DMS79 (cell line): Measurements from ENCODE around the gene PTCH2.
"Not testable (repeated sequence)": the region's sequence is repeated elsewhere in the genome, so short reads cannot be mapped to it uniquely, and the experiment has no call there.

Experiments used
- DNase-seq: peaks from one replicate; lab custom pipeline; 2025; lab: John Stamatoyannopoulos, UW

PTCH2 gene

GRCh38 chr1:44838294-44838693 is 4.8 kb downstream of the PTCH2 start:
- DNase-seq = not testable (repeated sequence)

- DNase-seq = peak; percentile 38
Measured at GRCh38 chr1:44835738-44836675, 7.0 kb downstream of the PTCH2 start.

- DNase-seq = no peak
Measured at GRCh38 chr1:44834328-44834727, 8.7 kb downstream of the PTCH2 start.

GRCh38 chr1:44832056-44832705 is 10.9 kb downstream of the PTCH2 start:
- DNase-seq = no peak

- no peak for DNase-seq
Measured at GRCh38 chr1:44831516-44831915, 11.5 kb downstream of the PTCH2 start.

GRCh38 chr1:44830900-44831304 is 12.2 kb downstream of the PTCH2 start:
- no peak for DNase-seq

GRCh38 chr1:44829506-44830384 is 13.3 kb downstream of the PTCH2 start:
- DNase-seq = no peak

- no peak for DNase-seq
Measured at GRCh38 chr1:44828841-44829440, 14.1 kb downstream of the PTCH2 start.

GRCh38 chr1:44828003-44828651 is 14.9 kb downstream of the PTCH2 start:
- no peak for DNase-seq

GRCh38 chr1:44827197-44828002 is 15.7 kb downstream of the PTCH2 start:
- no peak for DNase-seq

- DNase-seq = no peak
Measured at GRCh38 chr1:44826375-44827196, 16.5 kb downstream of the PTCH2 start.

- not testable (repeated sequence) for DNase-seq
Measured at GRCh38 chr1:44824392-44824791, 18.7 kb downstream of the PTCH2 start.

- DNase-seq = no peak
Measured at GRCh38 chr1:44822981-44823451, 20.0 kb downstream of the PTCH2 start.

- DNase-seq = no peak
Measured at GRCh38 chr1:44822131-44822701, 20.8 kb downstream of the PTCH2 start.

- no peak for DNase-seq
Measured at GRCh38 chr1:44821240-44821715, 21.8 kb downstream of the PTCH2 start.

- no peak for DNase-seq
Measured at GRCh38 chr1:44820328-44821239, 22.5 kb downstream of the PTCH2 start.

GRCh38 chr1:44819608-44820327 is 23.3 kb downstream of the PTCH2 start:
- DNase-seq = no peak
